Smooth muscle cell (in vitro differentiated cells): ENCODE results near the gene DNHD1. TPM values are rescaled to one million over a fixed set of nuclear protein-coding genes. Genes with fewer than 3 reads are reported as not detected.

Experiments used
- DNase-seq: peaks from one replicate; lab custom pipeline; 2025; ENCODE audit not compliant: unreplicated experiment; lab: John Stamatoyannopoulos, UW
- H2AFZ ChIP-seq: fragments of 200-600 bp; sonication (generic); 2 replicates; pipeline ENCODE4 v1.6.0; 2016; ENCODE audit warnings: antibody characterized with exemption, low read depth, mild to moderate bottlenecking
- H3F3A ChIP-seq: fragments of 200-600 bp; sonication (generic); 2 replicates; pipeline ENCODE4 v1.6.0; 2017; ENCODE audit warnings: antibody characterized with exemption, low read depth
- H3K27ac ChIP-seq: fragments of 200-600 bp; sonication (generic); 2 replicates; pipeline ENCODE4 v1.5.1; 2016; ENCODE audit warnings: low read depth, mild to moderate bottlenecking
- H3K27me3 ChIP-seq: fragments of 200-600 bp; sonication (generic); 2 replicates; pipeline ENCODE4 v1.6.1; 2016; ENCODE audit warnings: low read depth, mild to moderate bottlenecking
- H3K36me3 ChIP-seq: fragments of 200-600 bp; sonication (generic); 2 replicates; pipeline ENCODE4 v1.5.1; 2016; ENCODE audit warnings: low read depth
- H3K4me1 ChIP-seq: fragments of 200-600 bp; sonication (generic); 2 replicates; pipeline ENCODE4 v1.5.1; 2016; ENCODE audit warnings: low read depth
- H3K4me2 ChIP-seq: fragments of 200-600 bp; sonication (generic); 2 replicates; pipeline ENCODE4 v1.6.0; 2016; ENCODE audit warnings: mild to moderate bottlenecking
- H3K4me3 ChIP-seq: fragments of 200-600 bp; sonication (generic); 2 replicates; pipeline ENCODE4 v1.5.1; 2016; ENCODE audit warnings: mild to moderate bottlenecking
- H3K79me2 ChIP-seq: fragments of 200-600 bp; sonication (generic); 2 replicates; pipeline ENCODE4 v1.6.0; 2016; ENCODE audit warnings: low read depth, mild to moderate bottlenecking
- H3K9ac ChIP-seq: fragments of 200-600 bp; sonication (generic); 2 replicates; pipeline ENCODE4 v1.6.0; 2016; ENCODE audit warnings: low read depth
- H3K9me3 ChIP-seq: fragments of 200-600 bp; sonication (generic); replicated peaks from 2 replicates; pipeline ENCODE4 v1.5.1; 2016; ENCODE audit warnings: low read depth
- H4K20me1 ChIP-seq: fragments of 200-600 bp; sonication (generic); 2 replicates; pipeline ENCODE4 v1.6.0; 2016; ENCODE audit warnings: low read depth
- CTCF ChIP-seq: fragments of 200-600 bp; sonication (generic); IDR thresholded peaks from 2 replicates; pipeline ENCODE4 v1.5.1; 2017; ENCODE audit warnings: borderline replicate concordance, mild to moderate bottlenecking, antibody characterized with exemption; ENCODE audit not compliant: insufficient read depth, poor library complexity, severe bottlenecking
- WGBS: methylation state at CpG from one replicate; pipeline ENCODE4 v1.1.7; 2016; ENCODE audit warnings: low lambda C conversion rate; 5-methylcytosine and 5-hydroxymethylcytosine counted together
- polyA plus RNA-seq: library from polyadenylated mRNA; unstranded; fragments of >200 nt; fragmentation: Nextera tagmentation; extraction: Ambion mirVana; gene quantifications from 2 replicates; pipeline ENCODE4 v1.2.1, GENCODE V29; 2016
- total RNA-seq: library from RNA; depleted of rRNA; stranded (reverse); fragments of >200 nt; gene quantifications from 2 replicates; pipeline ENCODE4 v1.2.3, GENCODE V29; 2014

DNHD1 gene
- total and polyA plus RNA-seq, 2 experiments from 2014 or later: 5.5 to 9.1 TPM

GRCh38 chr11:6572215-6572614 lies 75.1 kb downstream of the DNHD1 start:
- Histone ChIP-seq H3K9ac (no peak overlapping the region), H3K36me3 (no peaks in the 10 kb centered on the region), H2AFZ (no peak overlapping the region), H3K4me3 (no peak overlapping the region), H3K79me2 (no peaks in the 10 kb centered on the region), H3K27ac (no peak overlapping the region), H4K20me1 (no peaks in the 10 kb centered on the region), H3K4me1 (no peaks in the 10 kb centered on the region), H3K4me2 (no peak overlapping the region), H3K9me3 (no peaks in the 10 kb centered on the region), H3K27me3 (no peaks in the 10 kb centered on the region), H3F3A (no peaks in the 10 kb centered on the region)
- TF ChIP-seq CTCF: no peak
- no peak for DNase-seq
- WGBS: 55% methylated on average over 2 of the region's 2 CpGs

- Histone ChIP-seq H3K27me3 (no peaks in the 10 kb centered on the region), H3K4me2 (no peak overlapping the region), H3K4me1 (no peaks in the 10 kb centered on the region), H3K9ac (no peak overlapping the region), H3K4me3 (no peak overlapping the region), H4K20me1 (no peaks in the 10 kb centered on the region), H3F3A (no peaks in the 10 kb centered on the region), H2AFZ (no peak overlapping the region), H3K9me3 (no peaks in the 10 kb centered on the region), H3K27ac (no peak overlapping the region), H3K36me3 (no peaks in the 10 kb centered on the region), H3K79me2 (no peaks in the 10 kb centered on the region)
- DNase-seq: no peak
- TF ChIP-seq CTCF: no peak
- 46% methylated on average over 6 of the region's 6 CpGs for WGBS
Measured at GRCh38 chr11:6574816-6575715, 78.0 kb downstream of the DNHD1 start.

- Histone ChIP-seq H3K27me3 (no peaks in the 10 kb centered on the region), H4K20me1 (no peaks in the 10 kb centered on the region), H3K79me2 (no peaks in the 10 kb centered on the region), H3K36me3 (no peaks in the 10 kb centered on the region), H3K27ac (no peak overlapping the region), H2AFZ (no peak overlapping the region), H3K4me1 (no peaks in the 10 kb centered on the region), H3K4me3 (no peak overlapping the region), H3K9ac (no peak overlapping the region), H3K9me3 (no peaks in the 10 kb centered on the region), H3F3A (no peaks in the 10 kb centered on the region), H3K4me2 (no peak overlapping the region)
- no peak for DNase-seq
- no peak for TF ChIP-seq CTCF
- WGBS: 64% methylated on average over 6 of the region's 6 CpGs
Measured at GRCh38 chr11:6576471-6577373, 79.6 kb downstream of the DNHD1 start.
